Activated CD8-positive, alpha-beta T cell treated with anti-CD3 and anti-CD28 coated beads for 36 hours (primary cell): Measurements from ENCODE around the gene RNF213. TPM values are rescaled to one million over a fixed set of nuclear protein-coding genes. Genes with fewer than 3 reads are reported as not detected.
A peak's percentile ranks its signal among the peaks of the same experiment; 100 is the strongest.

Source experiments
- ATAC-seq: fragments of 200-7000 bp; cut with Tn5 transposase; one replicate; pipeline ENCODE4 v1.10.0; 2021; ENCODE audit warnings: mild to moderate bottlenecking, moderate library complexity
- CTCF ChIA-PET: fragments of 350-600 bp; sonication (Branson Sonifier 250); formaldehyde crosslinking; loops from one replicate; lab custom pipeline; 2021; ENCODE audit warnings: antibody characterized with exemption; lab: Charles Lee
- POLR2A ChIA-PET: fragments of 350-600 bp; sonication (Branson Sonifier 250); formaldehyde crosslinking; loops from one replicate; lab custom pipeline; 2021; ENCODE audit warnings: antibody characterized with exemption; lab: Charles Lee
- DNase-seq: peaks from one replicate; pipeline ENCODE4 v3.0.0-alpha.2; 2020
- H3K27ac Mint-ChIP-seq: one replicate; pipeline ENCODE4 v1.8.0; 2021; ENCODE audit warnings: mild to moderate bottlenecking, mixed read lengths
- H3K27me3 Mint-ChIP-seq: one replicate; pipeline ENCODE4 v1.8.0; 2021; ENCODE audit warnings: mixed read lengths
- H3K36me3 Mint-ChIP-seq: one replicate; pipeline ENCODE4 v1.8.0; 2021; ENCODE audit warnings: low read depth, mixed read lengths
- H3K4me1 Mint-ChIP-seq: one replicate; pipeline ENCODE4 v1.8.0; 2021; ENCODE audit warnings: low read depth, mixed read lengths
- H3K4me3 Mint-ChIP-seq: one replicate; pipeline ENCODE4 v1.8.0; 2021; ENCODE audit warnings: mild to moderate bottlenecking, moderate library complexity, mixed read lengths
- H3K9me3 Mint-ChIP-seq: one replicate; pipeline ENCODE4 v1.8.0; 2021; ENCODE audit warnings: mixed read lengths
- CTCF ChIP-seq: fragments of 200-600 bp; IDR thresholded peaks from one replicate; pipeline ENCODE4 v1.8.0; 2022; ENCODE audit warnings: antibody characterized with exemption, mild to moderate bottlenecking
- intact Hi-C: fragments of 100-400 bp; cut with micrococcal nuclease; formaldehyde crosslinking; loops from one replicate; pipeline ENCODE4 v1.10.0; 2022
- total RNA-seq, 2 experiments: library from RNA; stranded (reverse); gene quantifications; one replicate each; pipeline ENCODE4 v1.2.3, GENCODE V29; 2021

The RNF213 gene
- total RNA-seq, 2 experiments from 2014 or later = 131 to 142 TPM

GRCh38 chr17:80316927-80317705, 56.5 kb downstream of the RNF213 start:
- no peak for TF ChIP-seq CTCF
- intact Hi-C loops = no loop called here
- POLR2A ChIA-PET = interaction anchor here (0.9 to 1.0 kb wide), 2 partner anchors 12 to 14 kb away, joined by 3 to 8 read pairs; no protein-coding TSS in a partner anchor

GRCh38 chr17:80317706-80317980, 57.0 kb downstream of the RNF213 start:
- CTCF ChIA-PET = interaction anchor here (0.8 kb wide), 1 partner anchor 59 kb away, joined by 3 read pairs; no protein-coding TSS in a partner anchor
- ATAC-seq (no peak), DNase-seq (no peak)
- Mint-ChIP-seq H3K4me3 (no peak overlapping the region), H3K9me3 (no peaks in the 10 kb centered on the region), H3K27me3 (no peaks in the 10 kb centered on the region), H3K27ac (no peak overlapping the region), H3K36me3 (peaks cover 63% of the 10 kb centered on the region), H3K4me1 (peaks cover 2% of the 10 kb centered on the region)
- POLR2A ChIA-PET = interaction anchor here (0.9 to 1.0 kb wide), 2 partner anchors 12 to 14 kb away, joined by 3 to 8 read pairs; no protein-coding TSS in a partner anchor
- intact Hi-C loops = no loop called here
- no peak for TF ChIP-seq CTCF

More at GRCh38 chr17:80316927-80317705, 56.5 kb downstream of the RNF213 start:
- Mint-ChIP-seq H3K4me3 (no peak overlapping the region), H3K27me3 (no peaks in the 10 kb centered on the region), H3K36me3 (peaks cover 59% of the 10 kb centered on the region), H3K4me1 (peaks cover 2% of the 10 kb centered on the region), H3K27ac (peak overlapping the region; percentile 14), H3K9me3 (no peaks in the 10 kb centered on the region)
- CTCF ChIA-PET = interaction anchor here (0.8 kb wide), 1 partner anchor 58 kb away, joined by 3 read pairs; no protein-coding TSS in a partner anchor
- no peak for DNase-seq
- ATAC-seq = no peak

- no peak for TF ChIP-seq CTCF
- Mint-ChIP-seq H3K4me1 (peaks cover 2% of the 10 kb centered on the region), H3K27ac (no peak overlapping the region), H3K27me3 (no peaks in the 10 kb centered on the region), H3K4me3 (no peak overlapping the region), H3K9me3 (no peaks in the 10 kb centered on the region), H3K36me3 (peaks cover 63% of the 10 kb centered on the region)
- CTCF ChIA-PET = no interaction called here
- no peak for ATAC-seq
- intact Hi-C loops = no loop called here
- DNase-seq = no peak
- POLR2A ChIA-PET = interaction anchor here (0.8 kb wide), 1 partner anchor 10 kb away, joined by 3 read pairs; no protein-coding TSS in a partner anchor
These were observed 57.5 kb downstream of the RNF213 start for GRCh38 chr17:80318166-80318565.

GRCh38 chr17:80319262-80319998, 58.8 kb downstream of the RNF213 start:
- intact Hi-C loops = no loop called here
- ChIA-PET POLR2A (interaction anchor here (0.8 to 1.3 kb wide), 2 partner anchors 12 to 173 kb away, joined by 3 read pairs; no protein-coding TSS in a partner anchor), CTCF (no interaction called here)
- TF ChIP-seq CTCF = no peak
- H3K4me3 Mint-ChIP-seq = no peak overlapping the region
- DNase-seq (no peak), ATAC-seq (no peak)
- H3K4me1 Mint-ChIP-seq = peaks cover 2% of the 10 kb centered on the region
- H3K36me3 Mint-ChIP-seq = peaks cover 70% of the 10 kb centered on the region
- peak overlapping the region; percentile 49 for H3K27ac Mint-ChIP-seq
- no peaks in the 10 kb centered on the region for H3K27me3 Mint-ChIP-seq
- H3K9me3 Mint-ChIP-seq = no peaks in the 10 kb centered on the region
